Lung (tissue), 12 donors: ENCODE data around the gene GLRA2. TPM values are rescaled to one million over a fixed set of nuclear protein-coding genes. Genes with fewer than 3 reads are reported as not detected.

Experiments used
- ATAC-seq: fragments of 200-7000 bp; cut with Tn5 transposase; one replicate; pipeline ENCODE4 v1.9.1; 2020; ENCODE audit warnings: moderate number of reproducible peaks; ENCODE audit not compliant: insufficient read depth, low FRiP score
- DNase-seq, 3 donors: peaks; one replicate each; pipeline ENCODE4 v3.0.0-alpha.2; 2013 to 2017
- H3K27ac ChIP-seq, 2 donors: one replicate each; pipeline ENCODE4 v1.5.1; 2013; ENCODE audit warnings: mild to moderate bottlenecking in 2 of 2, moderate library complexity in 2 of 2, control low read depth in 1 of 2, inconsistent platforms in 1 of 2, low read depth in 1 of 2, low read length in 1 of 2
- H3K27me3 ChIP-seq, 3 donors: one replicate each; pipeline ENCODE4 v1.5.1; 2013; ENCODE audit warnings: low read length in 2 of 3; ENCODE audit not compliant: control insufficient read depth in 3 of 3, insufficient read depth in 3 of 3
- H3K36me3 ChIP-seq, 4 donors: one replicate each; pipeline ENCODE4 v1.5.1; 2013; ENCODE audit warnings: low read length in 4 of 4, mild to moderate bottlenecking in 1 of 4, moderate library complexity in 1 of 4; ENCODE audit not compliant: control insufficient read depth in 4 of 4, insufficient read depth in 4 of 4
- H3K4me1 ChIP-seq, 5 donors: one replicate each; pipeline ENCODE4 v1.5.1; 2013; ENCODE audit warnings: low read length in 5 of 5, mild to moderate bottlenecking in 2 of 5, moderate library complexity in 1 of 5; ENCODE audit not compliant: control insufficient read depth in 5 of 5, insufficient read depth in 5 of 5
- H3K4me3 ChIP-seq: one replicate; pipeline ENCODE4 v1.5.1; 2013; ENCODE audit warnings: mild to moderate bottlenecking, control low read depth, moderate library complexity
- H3K9ac ChIP-seq, 2 donors: one replicate each; pipeline ENCODE4 v1.5.1; 2013; ENCODE audit warnings: low read length in 2 of 2, control low read depth in 1 of 2; ENCODE audit not compliant: insufficient read depth in 1 of 2
- H3K9me3 ChIP-seq, 4 donors: one replicate each; pipeline ENCODE4 v1.5.1; 2013; ENCODE audit warnings: low read length in 3 of 4, mild to moderate bottlenecking in 1 of 4, moderate library complexity in 1 of 4; ENCODE audit not compliant: control insufficient read depth in 4 of 4, insufficient read depth in 3 of 4
- WGBS, 2 donors: extraction: QIAGEN DNeasy Blood & Tissue Kit; methylation state at CpG; one replicate each; pipeline ENCODE4 v1.1.7; 2013; 5-methylcytosine and 5-hydroxymethylcytosine counted together
- polyA plus RNA-seq, 2 donors: library from polyadenylated mRNA; stranded (reverse); fragments of 200-250 nt; gene quantifications; one replicate each; pipeline ENCODE4 v1.2.1, GENCODE V29; 2013
- total RNA-seq, 2 donors: library from RNA; depleted of rRNA in 1 of 2; stranded (reverse); fragments of >200 nt in 1 of 2; gene quantifications; one replicate each; pipeline ENCODE4 v1.2.1, GENCODE V29; 2014 to 2021
- TF ChIP-seq, protein P1 (sequence below): IDR thresholded peaks from 2 replicates; pipeline ENCODE4 v1.5.1; 2012; ENCODE audit warnings: mild to moderate bottlenecking; ENCODE audit errors: control extremely low read depth, extremely low read depth
- donor health status: control.
- donor health status: control.
- donor health status: Bipolar disorder and iron deficiency.
- donor health status: healthy.
- donor health status: DM: yes; HTN: yes; CAD: no.

The GLRA2 gene
- total and polyA plus RNA-seq, 4 donors: 0.60 TPM; not detected in 3

DNA sequence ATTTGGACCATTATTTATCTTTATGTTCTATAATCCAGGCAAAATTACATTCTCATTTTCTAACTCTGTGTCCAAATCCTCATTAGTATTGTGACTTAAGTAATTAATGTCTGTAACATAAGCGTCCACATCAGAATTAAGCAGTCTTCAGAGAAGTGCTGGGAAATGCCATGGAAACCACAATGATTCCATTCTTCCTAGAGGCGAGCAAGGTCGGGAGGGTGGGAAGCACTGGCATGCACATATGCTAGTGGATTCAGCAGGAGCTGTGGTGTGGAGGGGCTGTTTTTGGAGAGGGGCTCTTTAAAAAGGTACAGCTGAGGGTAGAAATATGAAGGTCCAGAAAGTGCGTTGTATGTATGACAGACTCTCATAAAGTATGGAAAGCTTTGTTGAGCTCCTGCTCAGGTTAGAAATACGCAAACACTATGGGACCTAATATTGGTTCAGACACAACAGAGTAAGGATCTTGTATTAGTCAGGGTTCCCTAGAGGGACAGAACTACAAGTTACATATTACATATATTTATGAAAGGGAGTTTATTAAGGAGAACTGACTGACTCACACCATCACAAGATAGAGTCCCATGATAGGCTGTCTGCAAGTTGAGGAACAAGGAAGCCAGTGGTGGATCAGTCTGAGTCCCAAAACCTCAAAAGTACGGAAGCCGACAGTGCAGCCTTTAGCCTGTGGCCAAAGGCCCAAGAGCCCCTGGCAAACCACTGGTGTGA lies 61.5 kb downstream of the GLRA2 start:
- TF ChIP-seq, protein P1, sequence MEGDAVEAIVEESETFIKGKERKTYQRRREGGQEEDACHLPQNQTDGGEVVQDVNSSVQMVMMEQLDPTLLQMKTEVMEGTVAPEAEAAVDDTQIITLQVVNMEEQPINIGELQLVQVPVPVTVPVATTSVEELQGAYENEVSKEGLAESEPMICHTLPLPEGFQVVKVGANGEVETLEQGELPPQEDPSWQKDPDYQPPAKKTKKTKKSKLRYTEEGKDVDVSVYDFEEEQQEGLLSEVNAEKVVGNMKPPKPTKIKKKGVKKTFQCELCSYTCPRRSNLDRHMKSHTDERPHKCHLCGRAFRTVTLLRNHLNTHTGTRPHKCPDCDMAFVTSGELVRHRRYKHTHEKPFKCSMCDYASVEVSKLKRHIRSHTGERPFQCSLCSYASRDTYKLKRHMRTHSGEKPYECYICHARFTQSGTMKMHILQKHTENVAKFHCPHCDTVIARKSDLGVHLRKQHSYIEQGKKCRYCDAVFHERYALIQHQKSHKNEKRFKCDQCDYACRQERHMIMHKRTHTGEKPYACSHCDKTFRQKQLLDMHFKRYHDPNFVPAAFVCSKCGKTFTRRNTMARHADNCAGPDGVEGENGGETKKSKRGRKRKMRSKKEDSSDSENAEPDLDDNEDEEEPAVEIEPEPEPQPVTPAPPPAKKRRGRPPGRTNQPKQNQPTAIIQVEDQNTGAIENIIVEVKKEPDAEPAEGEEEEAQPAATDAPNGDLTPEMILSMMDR: no peak
- Histone ChIP-seq H3K9me3 (no peaks in the 10 kb centered on the region), H3K36me3 (no peaks in the 10 kb centered on the region), H3K9ac (no peak overlapping the region), H3K27me3 (no peaks in the 10 kb centered on the region), H3K4me3 (no peak overlapping the region), H3K27ac (no peak overlapping the region), H3K4me1 (no peaks in the 10 kb centered on the region)
- 83 to 88% methylated on average over 7 of the region's 7 CpGs for WGBS, 2 donors
- ATAC-seq (no peak), DNase-seq (no peak)

DNA sequence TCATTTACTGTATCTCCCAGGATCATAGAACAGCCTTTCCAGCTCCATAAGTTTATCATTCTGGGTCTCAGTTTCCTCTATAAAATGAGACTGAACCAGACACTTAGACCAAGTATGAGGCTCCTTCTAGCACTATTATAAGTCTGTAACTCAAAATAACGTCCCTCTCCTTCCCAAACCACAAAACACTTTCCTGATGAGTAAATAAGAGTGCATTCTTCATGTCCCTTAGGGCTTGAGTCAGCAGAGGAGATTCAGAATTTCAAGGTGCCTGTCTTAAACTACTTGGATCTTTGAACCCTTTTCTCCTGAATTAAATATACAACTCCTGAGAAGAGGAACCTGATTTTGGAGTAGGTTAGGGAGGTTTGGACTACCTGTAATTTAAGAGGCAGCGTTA lies 62.6 kb downstream of the GLRA2 start:
- Histone ChIP-seq H3K4me1 (no peaks in the 10 kb centered on the region), H3K27me3 (peaks cover 0 to 5% (median 5%) of the 10 kb centered on the region in 3 donors), H3K9me3 (no peaks in the 10 kb centered on the region), H3K27ac (no peak overlapping the region), H3K9ac (no peak overlapping the region), H3K36me3 (no peaks in the 10 kb centered on the region), H3K4me3 (no peak overlapping the region)
- TF ChIP-seq, protein P1: no peak
- ATAC-seq (no peak), DNase-seq (no peak)
- 49 to 75% methylated on average over 2 of the region's 2 CpGs for WGBS, 2 donors

DNA sequence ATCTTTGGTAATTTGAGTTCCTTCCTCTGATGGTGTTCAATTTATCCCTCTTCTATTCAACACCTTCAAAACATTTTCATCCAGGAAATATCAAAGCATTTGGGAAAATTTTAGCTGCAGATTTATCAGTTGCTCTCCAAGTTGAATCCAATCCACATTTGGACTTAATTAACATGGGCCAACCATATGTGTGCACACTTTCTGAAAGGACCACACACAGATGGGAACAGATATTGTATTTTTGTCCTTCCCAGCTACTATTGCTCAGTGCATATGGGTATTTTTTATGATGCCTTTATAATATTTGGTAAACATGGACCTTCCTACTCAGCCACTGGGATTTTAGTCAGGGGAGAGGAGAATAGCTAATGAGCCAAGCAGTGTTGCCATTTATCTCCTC lies 65.2 kb downstream of the GLRA2 start:
- no peak overlapping the region for H3K27ac ChIP-seq
- H3K27me3 ChIP-seq: peaks cover 0 to 14% (median 7%) of the 10 kb centered on the region in 3 donors
- TF ChIP-seq, protein P1: no peak
- H3K9ac ChIP-seq: no peak overlapping the region
- H3K9me3 ChIP-seq: no peaks in the 10 kb centered on the region
- no peaks in the 10 kb centered on the region for H3K36me3 ChIP-seq
- ATAC-seq: no peak
- no peak overlapping the region for H3K4me3 ChIP-seq
- no peak for DNase-seq
- H3K4me1 ChIP-seq: no peaks in the 10 kb centered on the region

DNA sequence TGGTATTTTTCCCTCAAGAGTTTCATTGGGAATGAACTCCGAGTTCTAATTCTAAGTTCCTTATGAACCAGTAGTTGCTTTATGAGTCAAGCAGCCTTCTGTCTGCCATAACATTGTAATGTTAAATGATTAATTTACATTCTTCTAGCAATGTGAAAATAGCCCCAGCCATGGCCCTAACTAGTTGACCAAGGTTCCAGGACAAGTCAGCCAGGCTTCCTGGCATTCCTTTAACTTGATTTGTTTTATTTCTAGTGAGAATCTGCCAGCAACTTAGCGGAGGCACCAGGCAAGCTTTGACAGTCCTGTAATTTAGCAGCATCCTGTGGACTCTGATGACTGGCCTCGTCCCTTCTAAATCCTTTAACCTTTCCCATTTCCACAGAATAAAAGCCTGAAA lies 69.0 kb downstream of the GLRA2 start:
- H3K9me3 ChIP-seq: no peaks in the 10 kb centered on the region
- H3K36me3 ChIP-seq: no peaks in the 10 kb centered on the region
- no peaks in the 10 kb centered on the region for H3K4me1 ChIP-seq
- TF ChIP-seq, protein P1: no peak
- no peak overlapping the region for H3K9ac ChIP-seq
- H3K27ac ChIP-seq: no peak overlapping the region
- H3K27me3 ChIP-seq: peaks cover 0 to 17% (median 10%) of the 10 kb centered on the region in 3 donors
- 45 to 54% methylated on average over 3 of the region's 3 CpGs for WGBS, 2 donors
- ATAC-seq (no peak), DNase-seq (no peak)
- no peak overlapping the region for H3K4me3 ChIP-seq
